ENCODE results near the gene SURF1. TPM values are rescaled to one million over a fixed set of nuclear protein-coding genes. Genes with fewer than 3 reads are reported as not detected.

Gene SURF1
- total RNA-seq, 1 donor from 2014 or later = 56.1 TPM

- Mint-ChIP-seq H3K27me3 (ENCODE audit: unreplicated experiment) (no peaks in the 10 kb centered on the region), H3K4me1 (ENCODE audit: low read depth, unreplicated experiment) (peaks cover 28% of the 10 kb centered on the region), H3K27ac (ENCODE audit: unreplicated experiment) (peak overlapping the region; percentile 15), H3K36me3 (ENCODE audit: unreplicated experiment) (no peaks in the 10 kb centered on the region), H3K4me3 (ENCODE audit: unreplicated experiment) (no peak overlapping the region), H3K9me3 (ENCODE audit: unreplicated experiment) (peaks cover 5% of the 10 kb centered on the region)
- DNase-seq = no peak
- TF ChIP-seq, protein P1, sequence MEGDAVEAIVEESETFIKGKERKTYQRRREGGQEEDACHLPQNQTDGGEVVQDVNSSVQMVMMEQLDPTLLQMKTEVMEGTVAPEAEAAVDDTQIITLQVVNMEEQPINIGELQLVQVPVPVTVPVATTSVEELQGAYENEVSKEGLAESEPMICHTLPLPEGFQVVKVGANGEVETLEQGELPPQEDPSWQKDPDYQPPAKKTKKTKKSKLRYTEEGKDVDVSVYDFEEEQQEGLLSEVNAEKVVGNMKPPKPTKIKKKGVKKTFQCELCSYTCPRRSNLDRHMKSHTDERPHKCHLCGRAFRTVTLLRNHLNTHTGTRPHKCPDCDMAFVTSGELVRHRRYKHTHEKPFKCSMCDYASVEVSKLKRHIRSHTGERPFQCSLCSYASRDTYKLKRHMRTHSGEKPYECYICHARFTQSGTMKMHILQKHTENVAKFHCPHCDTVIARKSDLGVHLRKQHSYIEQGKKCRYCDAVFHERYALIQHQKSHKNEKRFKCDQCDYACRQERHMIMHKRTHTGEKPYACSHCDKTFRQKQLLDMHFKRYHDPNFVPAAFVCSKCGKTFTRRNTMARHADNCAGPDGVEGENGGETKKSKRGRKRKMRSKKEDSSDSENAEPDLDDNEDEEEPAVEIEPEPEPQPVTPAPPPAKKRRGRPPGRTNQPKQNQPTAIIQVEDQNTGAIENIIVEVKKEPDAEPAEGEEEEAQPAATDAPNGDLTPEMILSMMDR (IDR thresholded peaks at IDR 0.05; ENCODE audit: partially characterized antibody, unreplicated experiment) = no peak
These were observed 13.6 kb upstream of the SURF1 start for GRCh38 chr9:133369933-133370332.

DNA sequence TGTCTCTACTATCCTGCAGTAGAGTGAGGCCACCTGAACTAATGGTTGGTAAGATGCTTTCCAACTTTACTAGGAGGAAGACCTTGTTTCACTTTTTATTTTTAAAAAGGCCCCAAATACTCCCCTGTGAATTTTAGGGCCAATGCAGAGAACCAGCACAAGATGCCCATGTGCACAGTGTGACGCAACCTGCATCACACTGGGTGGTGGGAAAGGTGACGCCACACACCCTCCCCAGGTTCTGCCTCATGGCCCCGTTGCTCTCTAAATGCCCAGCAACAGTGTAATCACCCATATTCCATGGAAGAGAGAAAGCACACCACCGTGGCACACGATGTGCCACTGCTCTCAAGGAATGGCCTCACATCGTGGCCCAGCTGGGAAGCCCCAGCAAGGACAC lies 13.1 kb upstream of the SURF1 start:
- Mint-ChIP-seq H3K9me3 (ENCODE audit: unreplicated experiment) (peaks cover 2% of the 10 kb centered on the region), H3K27ac (ENCODE audit: unreplicated experiment) (peak overlapping the region; percentile 78), H3K4me1 (ENCODE audit: low read depth, unreplicated experiment) (peaks cover 28% of the 10 kb centered on the region), H3K4me3 (ENCODE audit: unreplicated experiment) (peak overlapping the region; percentile 57), H3K36me3 (ENCODE audit: unreplicated experiment) (no peaks in the 10 kb centered on the region), H3K27me3 (ENCODE audit: unreplicated experiment) (no peaks in the 10 kb centered on the region)
- TF ChIP-seq, protein P1 (IDR thresholded peaks at IDR 0.05; ENCODE audit: partially characterized antibody, unreplicated experiment) = no peak
- no peak for DNase-seq

- TF ChIP-seq, protein P1 (IDR thresholded peaks at IDR 0.05; ENCODE audit: partially characterized antibody, unreplicated experiment) = no peak
- Mint-ChIP-seq H3K4me1 (ENCODE audit: low read depth, unreplicated experiment) (peaks cover 28% of the 10 kb centered on the region), H3K36me3 (ENCODE audit: unreplicated experiment) (no peaks in the 10 kb centered on the region), H3K27me3 (ENCODE audit: unreplicated experiment) (no peaks in the 10 kb centered on the region), H3K9me3 (ENCODE audit: unreplicated experiment) (peaks cover 2% of the 10 kb centered on the region), H3K4me3 (ENCODE audit: unreplicated experiment) (peak overlapping the region; percentile 73), H3K27ac (ENCODE audit: unreplicated experiment) (peak overlapping the region; percentile 78)
- DNase-seq = no peak
These were observed 12.1 kb upstream of the SURF1 start for GRCh38 chr9:133368249-133368881.

DNA sequence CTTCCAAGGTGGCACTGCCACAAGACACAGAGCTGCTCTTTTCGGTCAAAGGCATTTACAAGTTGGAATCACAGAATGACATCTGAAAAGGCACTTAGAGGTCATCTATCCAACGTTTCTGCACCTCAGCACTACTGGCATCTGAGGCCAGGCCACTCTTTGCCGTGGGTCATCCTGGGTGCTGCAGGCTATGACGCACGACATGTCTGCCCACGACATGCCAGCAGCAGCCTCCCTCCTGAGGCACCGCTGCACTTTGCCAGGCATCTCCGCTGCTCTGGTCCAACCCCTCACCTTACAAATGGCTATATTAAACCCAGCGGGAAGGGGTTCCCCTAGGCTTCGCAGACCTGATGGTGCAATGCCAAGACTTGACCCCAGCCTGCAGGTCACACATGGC lies 11.5 kb upstream of the SURF1 start:
- no peak for DNase-seq
- TF ChIP-seq, protein P1 (IDR thresholded peaks at IDR 0.05; ENCODE audit: partially characterized antibody, unreplicated experiment) = no peak
- no peaks in the 10 kb centered on the region for H3K27me3 Mint-ChIP-seq (ENCODE audit: unreplicated experiment)
- no peak overlapping the region for H3K27ac Mint-ChIP-seq (ENCODE audit: unreplicated experiment)
- no peak overlapping the region for H3K4me3 Mint-ChIP-seq (ENCODE audit: unreplicated experiment)
- no peaks in the 10 kb centered on the region for H3K36me3 Mint-ChIP-seq (ENCODE audit: unreplicated experiment)
- peaks cover 2% of the 10 kb centered on the region for H3K9me3 Mint-ChIP-seq (ENCODE audit: unreplicated experiment)
- H3K4me1 Mint-ChIP-seq (ENCODE audit: low read depth, unreplicated experiment) = peaks cover 28% of the 10 kb centered on the region

DNA sequence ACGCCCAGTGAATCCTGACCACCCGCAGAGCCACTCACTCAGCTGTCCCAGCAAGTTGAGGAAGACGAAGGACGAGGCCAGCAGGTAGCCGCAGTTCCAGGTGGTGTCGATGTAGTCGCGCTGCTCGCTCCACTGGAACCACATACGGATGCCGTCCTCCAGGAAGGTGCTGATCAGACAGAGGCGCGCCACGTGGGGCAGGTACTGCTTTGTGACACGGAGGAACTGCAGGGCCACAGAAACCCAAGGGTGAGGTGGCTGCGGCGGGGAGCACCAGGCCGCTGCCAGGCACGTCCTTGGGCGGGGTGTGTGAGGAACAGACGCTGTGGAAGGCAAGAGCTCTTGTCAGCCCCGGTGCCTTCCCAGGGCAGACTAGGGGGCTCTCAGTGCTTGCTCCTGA lies 10.9 kb upstream of the SURF1 start:
- no peak overlapping the region for H3K4me3 Mint-ChIP-seq (ENCODE audit: unreplicated experiment)
- H3K9me3 Mint-ChIP-seq (ENCODE audit: unreplicated experiment) = peaks cover 2% of the 10 kb centered on the region

More for the DNA sequence above, 10.9 kb upstream of the SURF1 start:
- DNase-seq = no peak
- TF ChIP-seq, protein P1 (IDR thresholded peaks at IDR 0.05; ENCODE audit: partially characterized antibody, unreplicated experiment) = no peak
- peaks cover 24% of the 10 kb centered on the region for H3K4me1 Mint-ChIP-seq (ENCODE audit: low read depth, unreplicated experiment)
- no peak overlapping the region for H3K27ac Mint-ChIP-seq (ENCODE audit: unreplicated experiment)
- H3K27me3 Mint-ChIP-seq (ENCODE audit: unreplicated experiment) = no peaks in the 10 kb centered on the region
- H3K36me3 Mint-ChIP-seq (ENCODE audit: unreplicated experiment) = no peaks in the 10 kb centered on the region
